ENCODE data around the gene CDC42SE2.
"Not testable (repeated sequence)": the region's sequence is repeated elsewhere in the genome, so short reads cannot be mapped to it uniquely, and the experiment has no call there.

Gene CDC42SE2

GRCh38 chr5:131318455-131318854 is 54.6 kb downstream of the CDC42SE2 start:
- DNase-seq (ENCODE audit: low spot score): no peak

GRCh38 chr5:131321066-131321465 is 57.2 kb downstream of the CDC42SE2 start:
- no peak for DNase-seq (ENCODE audit: low spot score)

- DNase-seq (ENCODE audit: low spot score): no peak
These were observed 59.1 kb downstream of the CDC42SE2 start for GRCh38 chr5:131322926-131323325.

GRCh38 chr5:131323378-131323777 is 59.5 kb downstream of the CDC42SE2 start:
- DNase-seq (ENCODE audit: low spot score): no peak

GRCh38 chr5:131324303-131324702 is 60.5 kb downstream of the CDC42SE2 start:
- DNase-seq (ENCODE audit: low spot score): no peak

- no peak for DNase-seq (ENCODE audit: low spot score)
These were observed 64.9 kb downstream of the CDC42SE2 start for GRCh38 chr5:131328536-131329285.

GRCh38 chr5:131329286-131329560 is 65.4 kb downstream of the CDC42SE2 start:
- no peak for DNase-seq (ENCODE audit: low spot score)

- DNase-seq (ENCODE audit: low spot score): no peak
These were observed 66.2 kb downstream of the CDC42SE2 start for GRCh38 chr5:131330031-131330430.

GRCh38 chr5:131335756-131336155 is 71.9 kb downstream of the CDC42SE2 start:
- not testable (repeated sequence) for DNase-seq (ENCODE audit: low spot score)

GRCh38 chr5:131336801-131337200 is 72.9 kb downstream of the CDC42SE2 start:
- not testable (repeated sequence) for DNase-seq (ENCODE audit: low spot score)

- not testable (repeated sequence) for DNase-seq (ENCODE audit: low spot score)
These were observed 73.6 kb downstream of the CDC42SE2 start for GRCh38 chr5:131337240-131338050.

- no peak for DNase-seq (ENCODE audit: low spot score)
These were observed 74.2 kb downstream of the CDC42SE2 start for GRCh38 chr5:131338051-131338453.

GRCh38 chr5:131344288-131344687 is 80.4 kb downstream of the CDC42SE2 start:
- DNase-seq (ENCODE audit: low spot score): not testable (repeated sequence)

GRCh38 chr5:131346204-131346603 is 82.4 kb downstream of the CDC42SE2 start:
- DNase-seq (ENCODE audit: low spot score): not testable (repeated sequence)

- no peak for DNase-seq (ENCODE audit: low spot score)
These were observed 90.1 kb downstream of the CDC42SE2 start for GRCh38 chr5:131353991-131354390.

GRCh38 chr5:131355971-131356528 is 92.2 kb downstream of the CDC42SE2 start:
- DNase-seq (ENCODE audit: low spot score): no peak

- no peak for DNase-seq (ENCODE audit: low spot score)
These were observed 92.8 kb downstream of the CDC42SE2 start for GRCh38 chr5:131356619-131357018.

- no peak for DNase-seq (ENCODE audit: low spot score)
These were observed 94.1 kb downstream of the CDC42SE2 start for GRCh38 chr5:131357739-131358561.

- DNase-seq (ENCODE audit: low spot score): no peak
These were observed 97.9 kb downstream of the CDC42SE2 start for GRCh38 chr5:131361677-131362315.

- DNase-seq (ENCODE audit: low spot score): no peak
These were observed 100.1 kb downstream of the CDC42SE2 start for GRCh38 chr5:131363811-131364506.

GRCh38 chr5:131364507-131365050 is 100.7 kb downstream of the CDC42SE2 start:
- DNase-seq (ENCODE audit: low spot score): no peak
